ENCODE data around the gene ZNF17.

DNA sequence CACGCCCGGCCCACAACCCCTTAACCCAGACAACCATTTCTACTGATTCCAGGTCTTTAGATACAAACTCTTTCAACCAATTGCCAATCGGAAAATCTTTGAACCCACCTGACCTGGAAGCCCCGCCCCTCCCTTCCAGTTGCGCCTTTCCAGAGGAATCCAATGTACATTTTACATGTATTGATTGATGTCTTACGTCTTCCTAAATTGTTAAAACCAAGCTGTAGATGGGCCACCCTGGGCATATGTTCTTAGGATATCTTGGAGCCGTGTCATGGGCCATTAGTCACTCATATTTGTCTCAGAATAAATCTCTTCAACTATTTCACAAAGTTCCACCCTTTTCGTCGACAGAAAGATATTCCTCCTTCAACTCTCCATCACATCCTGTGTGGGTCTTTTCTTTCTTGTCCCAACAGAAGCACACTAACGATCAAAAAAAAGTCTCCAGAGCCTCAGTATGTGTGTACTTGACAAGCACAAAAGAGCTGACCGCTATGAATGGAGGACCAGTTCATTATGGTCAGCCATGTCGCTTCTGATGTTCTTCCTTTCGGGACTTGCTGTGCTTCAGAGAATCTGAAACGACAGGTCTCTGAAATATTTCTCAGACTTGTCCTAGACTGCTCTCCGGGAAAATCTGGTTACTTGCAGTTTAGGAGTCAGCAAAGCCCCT, 23.6 kb downstream of the ZNF17 start:
- TF ChIP-seq, protein P1, sequence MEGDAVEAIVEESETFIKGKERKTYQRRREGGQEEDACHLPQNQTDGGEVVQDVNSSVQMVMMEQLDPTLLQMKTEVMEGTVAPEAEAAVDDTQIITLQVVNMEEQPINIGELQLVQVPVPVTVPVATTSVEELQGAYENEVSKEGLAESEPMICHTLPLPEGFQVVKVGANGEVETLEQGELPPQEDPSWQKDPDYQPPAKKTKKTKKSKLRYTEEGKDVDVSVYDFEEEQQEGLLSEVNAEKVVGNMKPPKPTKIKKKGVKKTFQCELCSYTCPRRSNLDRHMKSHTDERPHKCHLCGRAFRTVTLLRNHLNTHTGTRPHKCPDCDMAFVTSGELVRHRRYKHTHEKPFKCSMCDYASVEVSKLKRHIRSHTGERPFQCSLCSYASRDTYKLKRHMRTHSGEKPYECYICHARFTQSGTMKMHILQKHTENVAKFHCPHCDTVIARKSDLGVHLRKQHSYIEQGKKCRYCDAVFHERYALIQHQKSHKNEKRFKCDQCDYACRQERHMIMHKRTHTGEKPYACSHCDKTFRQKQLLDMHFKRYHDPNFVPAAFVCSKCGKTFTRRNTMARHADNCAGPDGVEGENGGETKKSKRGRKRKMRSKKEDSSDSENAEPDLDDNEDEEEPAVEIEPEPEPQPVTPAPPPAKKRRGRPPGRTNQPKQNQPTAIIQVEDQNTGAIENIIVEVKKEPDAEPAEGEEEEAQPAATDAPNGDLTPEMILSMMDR (IDR thresholded peaks at IDR 0.05): no peak
- TF ChIP-seq POLR2A (IDR thresholded peaks at IDR 0.05): no peak

Measured in thyroid gland (tissue), 4 donors.